H1 (cell line): ENCODE measurements around the gene PRPF40B. TPM values are rescaled to one million over a fixed set of nuclear protein-coding genes. Genes with fewer than 3 reads are reported as not detected.

Experiments used
- KDM1A ChIP-seq: fragments of 200-600, 300-600 bp; sonication (generic); IDR thresholded peaks from 2 replicates; pipeline ENCODE4 v1.7.1; 2016; ENCODE audit warnings: mild to moderate bottlenecking, low read length, borderline replicate concordance
- POLR2A ChIP-seq, 2 experiments: IDR thresholded peaks; 1 replicate in 1 of 2; 2 replicates in 1 of 2; pipeline ENCODE4 v1.6.1; 2011; ENCODE audit warnings: low read depth in 2 of 2, low read length in 2 of 2, mild to moderate bottlenecking in 2 of 2; ENCODE audit errors: control extremely low read depth in 1 of 2
- TBP ChIP-seq: IDR thresholded peaks from 2 replicates; pipeline ENCODE4 v1.6.1; 2011; ENCODE audit warnings: low read depth, low read length, improper control_type of control experiment
- TEAD4 ChIP-seq: IDR thresholded peaks from 2 replicates; pipeline ENCODE4 v1.6.1; 2012; ENCODE audit warnings: low read depth, low read length, inconsistent platforms, mixed read lengths
- polyA plus RNA-seq, 7 experiments: library from polyadenylated mRNA; depleted of rRNA in 3 of 7; stranded (reverse) in 5 of 7; unstranded in 2 of 7; fragments of >200 nt in 5 of 7; fragments of 200-250 nt in 2 of 7; gene quantifications; 1 replicate in 5 of 7; 2 replicates in 1 of 7; 4 replicates in 1 of 7; pipeline versions ENCODE4 v1.2.1 to v1.2.3, GENCODE V29; 2011 to 2013; ENCODE audit warnings: missing spikeins in 2 of 7, mixed read lengths in 2 of 7
- total RNA-seq: library from RNA; stranded (reverse); fragmentation: NEBNext Ultra II Directional; extraction: Animal tissue kit (Norgen Biotek cat#: 25700); gene quantifications from 2 replicates; pipeline ENCODE4 v1.2.1, GENCODE V29; 2021

The PRPF40B gene
- total and polyA plus RNA-seq, 2 of the 8 experiments (the other 6 are each of a cell fraction or from before 2014, with no cell fraction given) = 14.4 to 24.4 TPM

DNA sequence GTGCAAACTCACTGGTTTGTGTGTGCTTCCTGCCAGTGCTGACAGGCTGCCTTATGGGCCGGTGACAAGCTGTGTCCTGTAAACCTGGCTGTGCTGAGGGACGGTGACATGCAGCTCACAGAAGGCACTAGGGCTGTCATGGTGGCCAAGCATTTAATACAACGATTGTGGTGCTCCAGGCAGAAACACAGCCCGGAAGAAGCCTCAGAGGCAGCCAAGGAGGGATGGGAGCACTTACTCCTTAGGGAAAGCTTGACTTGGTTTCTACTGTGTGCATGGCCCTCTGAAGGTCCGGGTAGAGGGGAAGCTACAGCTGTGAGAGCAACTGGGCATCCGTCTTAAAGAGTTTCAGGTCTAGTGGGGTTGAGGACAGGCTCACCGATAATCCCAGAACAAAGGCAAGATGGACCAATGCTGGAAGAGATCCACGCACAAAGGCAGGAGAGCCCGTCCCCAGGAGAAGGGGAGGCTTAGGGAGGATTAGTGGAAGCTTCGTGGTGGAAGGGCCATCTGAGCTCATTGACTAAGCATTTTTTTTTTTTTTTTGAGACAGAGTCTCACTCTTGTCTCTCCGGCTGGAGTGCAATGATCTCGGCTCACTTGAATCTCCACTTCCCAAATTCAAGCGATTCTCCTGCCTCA lies 44.8 kb upstream of the PRPF40B start (continued):
- TF ChIP-seq TBP = no peak
- no peak for TF ChIP-seq TEAD4
- no peak for TF ChIP-seq KDM1A
- no peak for TF ChIP-seq POLR2A (IDR thresholded peaks at IDR 0.05; ENCODE audit: control extremely low read depth in 1 of 2, low read depth in 2 of 2, low read length in 2 of 2)
- TF ChIP-seq, all 59 proteins: peak for 0
